Lower leg skin (tissue), 3 donors: ENCODE results near the gene ATRN.
"Not testable (repeated sequence)": the region's sequence is repeated elsewhere in the genome, so short reads cannot be mapped to it uniquely, and the experiment has no call there.

Source experiments
- CTCF ChIP-seq, 3 donors: fragments of 450-650 bp; IDR thresholded peaks; one replicate each; pipeline ENCODE4 v1.5.1; 2016; ENCODE audit warnings: antibody characterized with exemption in 3 of 3, mild to moderate bottlenecking in 3 of 3, moderate library complexity in 2 of 3
- POLR2A ChIP-seq, 2 donors: fragments of 450-650 bp; IDR thresholded peaks; one replicate each; pipeline ENCODE4 v1.6.1; 2016 to 2017; ENCODE audit warnings: antibody characterized with exemption in 2 of 2, mild to moderate bottlenecking in 1 of 2, moderate library complexity in 1 of 2

- not testable (repeated sequence) for TF ChIP-seq CTCF, POLR2A (IDR thresholded peaks at IDR 0.05)
These were observed 44.1 kb upstream of the ATRN start for GRCh38 chr20:3426766-3427165.
